Cardiac fibroblast (primary cell): Measurements from ENCODE around the gene NOTUM.

ENCODE experiments used
- DNase-seq, 2 donors: peaks; one replicate each; pipeline versions ENCODE4 v3.0.0 to v3.0.0-alpha.2; 2010; ENCODE audit warnings: low read depth in 2 of 2
- H3K4me3 ChIP-seq, 2 donors: replicated peaks in 1 of 2; 1 replicate in 1 of 2; 2 replicates in 1 of 2; pipeline ENCODE4 v1.5.1; 2011; ENCODE audit warnings: low read depth in 2 of 2, low read length in 2 of 2, mild to moderate bottlenecking in 2 of 2, moderate library complexity in 1 of 2
- TF ChIP-seq, protein P1 (sequence below): IDR thresholded peaks from one replicate; pipeline ENCODE4 v1.5.1; 2011; ENCODE audit warnings: low read depth, mild to moderate bottlenecking, low read length, inconsistent platforms

The NOTUM gene

GRCh38 chr17:81932333-81932983 lies 28.5 kb downstream of the NOTUM start:
- H3K4me3 ChIP-seq = no peak overlapping the region
- DNase-seq = no peak
- TF ChIP-seq, protein P1, sequence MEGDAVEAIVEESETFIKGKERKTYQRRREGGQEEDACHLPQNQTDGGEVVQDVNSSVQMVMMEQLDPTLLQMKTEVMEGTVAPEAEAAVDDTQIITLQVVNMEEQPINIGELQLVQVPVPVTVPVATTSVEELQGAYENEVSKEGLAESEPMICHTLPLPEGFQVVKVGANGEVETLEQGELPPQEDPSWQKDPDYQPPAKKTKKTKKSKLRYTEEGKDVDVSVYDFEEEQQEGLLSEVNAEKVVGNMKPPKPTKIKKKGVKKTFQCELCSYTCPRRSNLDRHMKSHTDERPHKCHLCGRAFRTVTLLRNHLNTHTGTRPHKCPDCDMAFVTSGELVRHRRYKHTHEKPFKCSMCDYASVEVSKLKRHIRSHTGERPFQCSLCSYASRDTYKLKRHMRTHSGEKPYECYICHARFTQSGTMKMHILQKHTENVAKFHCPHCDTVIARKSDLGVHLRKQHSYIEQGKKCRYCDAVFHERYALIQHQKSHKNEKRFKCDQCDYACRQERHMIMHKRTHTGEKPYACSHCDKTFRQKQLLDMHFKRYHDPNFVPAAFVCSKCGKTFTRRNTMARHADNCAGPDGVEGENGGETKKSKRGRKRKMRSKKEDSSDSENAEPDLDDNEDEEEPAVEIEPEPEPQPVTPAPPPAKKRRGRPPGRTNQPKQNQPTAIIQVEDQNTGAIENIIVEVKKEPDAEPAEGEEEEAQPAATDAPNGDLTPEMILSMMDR = no peak

GRCh38 chr17:81931557-81932332 lies 29.2 kb downstream of the NOTUM start:
- H3K4me3 ChIP-seq = no peak overlapping the region
- DNase-seq = no peak
- TF ChIP-seq, protein P1 = no peak

DNA sequence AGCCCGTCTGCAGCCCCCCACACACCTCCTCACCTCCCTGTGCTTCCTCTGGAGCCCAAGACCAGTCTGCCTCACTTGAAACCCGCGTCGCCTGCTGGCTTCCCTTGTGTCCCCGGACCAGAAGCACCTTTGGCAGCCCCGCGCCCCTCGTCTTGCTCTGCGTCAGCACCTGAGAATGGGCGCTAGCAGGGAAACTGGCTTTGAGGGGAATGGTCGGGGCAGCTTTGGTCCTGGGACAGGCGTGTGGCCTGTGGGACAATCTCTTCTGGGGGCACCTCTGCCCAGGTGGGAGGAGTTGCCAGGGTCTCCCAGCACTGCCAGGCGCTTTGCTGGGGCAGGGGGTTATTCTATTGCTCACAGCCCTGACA lies 29.8 kb downstream of the NOTUM start:
- H3K4me3 ChIP-seq = no peak overlapping the region
- TF ChIP-seq, protein P1 = no peak
- DNase-seq = no peak

GRCh38 chr17:81930142-81931125 lies 30.6 kb downstream of the NOTUM start:
- TF ChIP-seq, protein P1 = no peak
- no peak overlapping the region for H3K4me3 ChIP-seq
- DNase-seq = no peak

- TF ChIP-seq, protein P1 = no peak
- no peak for DNase-seq
- H3K4me3 ChIP-seq = no peak overlapping the region
These were observed 31.5 kb downstream of the NOTUM start for GRCh38 chr17:81929253-81930141.
